Esophagus muscularis mucosa (tissue), 4 donors: Measurements from ENCODE around the gene PYGM. TPM values are rescaled to one million over a fixed set of nuclear protein-coding genes. Genes with fewer than 3 reads are reported as not detected.

Source experiments
- DNase-seq: peaks from one replicate; pipeline ENCODE4 v3.0.0-alpha.2; 2017; ENCODE audit errors: extremely low spot score
- H3K27ac ChIP-seq, 4 donors: fragments of 200-600 bp; sonication (generic); replicated peaks in 1 of 4; 1 replicate in 3 of 4; 2 replicates in 1 of 4; pipeline ENCODE4 v1.5.1; 2016 to 2019; ENCODE audit warnings: mild to moderate bottlenecking in 1 of 4
- H3K27me3 ChIP-seq, 4 donors: fragments of 200-600 bp; sonication (generic); one replicate each; pipeline versions ENCODE4 v1.5.1 to v1.6.0; 2016 to 2019
- H3K36me3 ChIP-seq, 4 donors: fragments of 200-600 bp; sonication (generic); one replicate each; pipeline ENCODE4 v1.5.1; 2016 to 2019
- H3K4me1 ChIP-seq, 4 donors: fragments of 200-600 bp; sonication (generic); one replicate each; pipeline ENCODE4 v1.5.1; 2016 to 2019
- H3K4me3 ChIP-seq, 4 donors: fragments of 200-600 bp; sonication (generic); 1 replicate in 2 of 4; 2 replicates in 2 of 4; pipeline ENCODE4 v1.5.1; 2016 to 2019; ENCODE audit warnings: mild to moderate bottlenecking in 4 of 4, moderate library complexity in 1 of 4
- H3K9me3 ChIP-seq, 4 donors: fragments of 200-600 bp; sonication (generic); 1 replicate in 3 of 4; 2 replicates in 1 of 4; pipeline ENCODE4 v1.5.1; 2016 to 2019
- EP300 ChIP-seq: sonication (generic); formaldehyde crosslinking; IDR thresholded peaks from one replicate; pipeline ENCODE4 v1.6.1; 2017; ENCODE audit warnings: antibody characterized with exemption
- POLR2A ChIP-seq: fragments of 450-650 bp; IDR thresholded peaks from one replicate; pipeline ENCODE4 v1.6.1; 2017; ENCODE audit warnings: antibody characterized with exemption, moderate library complexity, mild to moderate bottlenecking, low read depth
- POLR2AphosphoS5 ChIP-seq, 2 donors: sonication (generic); formaldehyde crosslinking; IDR thresholded peaks; one replicate each; pipeline ENCODE4 v1.6.1; 2017; ENCODE audit warnings: antibody characterized with exemption in 2 of 2
- WGBS: methylation state at CpG from one replicate; pipeline ENCODE4 v1.1.5; 2018; 5-methylcytosine and 5-hydroxymethylcytosine counted together
- intact Hi-C: fragments of 100-400 bp; cut with DNase I; formaldehyde crosslinking; loops from one replicate; pipeline ENCODE4 v1.15.1; 2023
- total RNA-seq, 4 donors: library from RNA; depleted of rRNA; stranded (reverse); fragments of >200 nt; gene quantifications; one replicate each; pipeline versions ENCODE4 v1.1.0 to v1.2.1, GENCODE V29; 2016
- TF ChIP-seq, protein P1 (sequence below), 3 experiments: fragments of 200-600 bp in 2 of 3; fragments of 450-650 bp in 1 of 3; sonication (generic) in 2 of 3; IDR thresholded peaks; one replicate each; pipeline ENCODE4 v1.5.1; 2017 to 2019; ENCODE audit warnings: antibody characterized with exemption in 3 of 3, mild to moderate bottlenecking in 2 of 3, moderate library complexity in 1 of 3

PYGM gene
- total RNA-seq, 4 donors from 2014 or later = 18.4 to 57.2 (median 26.3) TPM

- Histone ChIP-seq H3K36me3 (peaks cover 4 to 47% (median 37%) of the 10 kb centered on the region in 4 donors), H3K4me3 (no peak overlapping the region), H3K4me1 (peaks cover 0 to 12% (median 3%) of the 10 kb centered on the region in 4 donors), H3K27me3 (no peaks in the 10 kb centered on the region), H3K27ac (peak overlapping the region in 2 of 4 donors; percentile 36), H3K9me3 (no peaks in the 10 kb centered on the region)
- TF ChIP-seq POLR2A (no peak), POLR2AphosphoS5 (IDR thresholded peaks at IDR 0.05) (peak in 1 of 2 donors; percentile 30), EP300 (no peak)
- TF ChIP-seq, protein P1, sequence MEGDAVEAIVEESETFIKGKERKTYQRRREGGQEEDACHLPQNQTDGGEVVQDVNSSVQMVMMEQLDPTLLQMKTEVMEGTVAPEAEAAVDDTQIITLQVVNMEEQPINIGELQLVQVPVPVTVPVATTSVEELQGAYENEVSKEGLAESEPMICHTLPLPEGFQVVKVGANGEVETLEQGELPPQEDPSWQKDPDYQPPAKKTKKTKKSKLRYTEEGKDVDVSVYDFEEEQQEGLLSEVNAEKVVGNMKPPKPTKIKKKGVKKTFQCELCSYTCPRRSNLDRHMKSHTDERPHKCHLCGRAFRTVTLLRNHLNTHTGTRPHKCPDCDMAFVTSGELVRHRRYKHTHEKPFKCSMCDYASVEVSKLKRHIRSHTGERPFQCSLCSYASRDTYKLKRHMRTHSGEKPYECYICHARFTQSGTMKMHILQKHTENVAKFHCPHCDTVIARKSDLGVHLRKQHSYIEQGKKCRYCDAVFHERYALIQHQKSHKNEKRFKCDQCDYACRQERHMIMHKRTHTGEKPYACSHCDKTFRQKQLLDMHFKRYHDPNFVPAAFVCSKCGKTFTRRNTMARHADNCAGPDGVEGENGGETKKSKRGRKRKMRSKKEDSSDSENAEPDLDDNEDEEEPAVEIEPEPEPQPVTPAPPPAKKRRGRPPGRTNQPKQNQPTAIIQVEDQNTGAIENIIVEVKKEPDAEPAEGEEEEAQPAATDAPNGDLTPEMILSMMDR (IDR thresholded peaks at IDR 0.05) = peak; percentile 57 to 78 (median 65)
- 61% methylated on average over 9 of the region's 15 CpGs for WGBS
- intact Hi-C loops = loop anchor here (10.0 kb wide), 1 partner anchor 107 kb away; no protein-coding TSS in a partner anchor
- DNase-seq = peak; percentile 91
These were observed 27.9 kb upstream of the PYGM start for GRCh38 chr11:64787526-64788320.

DNA sequence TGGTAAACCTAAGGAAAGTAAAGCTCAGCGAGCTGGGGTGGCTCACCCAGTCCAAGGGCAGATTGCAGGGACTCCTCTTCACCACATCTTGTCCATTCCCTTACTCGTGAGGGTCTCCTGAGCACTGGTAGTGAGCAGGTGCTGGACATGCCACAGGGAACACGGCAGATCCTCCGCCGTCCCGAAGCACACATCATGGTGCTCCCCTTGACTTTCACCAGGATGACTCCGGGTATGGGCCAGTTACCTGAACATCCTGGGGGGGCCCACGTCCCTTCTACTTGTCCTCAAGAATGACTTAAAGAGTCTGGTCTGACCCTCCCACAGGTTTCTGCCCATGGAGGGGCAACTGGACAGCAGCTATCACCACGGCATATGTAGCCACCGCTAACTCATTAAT lies 26.5 kb upstream of the PYGM start:
- Histone ChIP-seq H3K27me3 (no peaks in the 10 kb centered on the region), H3K4me3 (no peak overlapping the region), H3K9me3 (no peaks in the 10 kb centered on the region), H3K27ac (no peak overlapping the region), H3K4me1 (peaks cover 0 to 12% (median 3%) of the 10 kb centered on the region in 4 donors), H3K36me3 (peaks cover 0 to 33% (median 25%) of the 10 kb centered on the region in 4 donors)
- no peak for DNase-seq
- WGBS = 93% methylated on average over 10 of the region's 10 CpGs
- no peak for TF ChIP-seq EP300
- TF ChIP-seq, protein P1 (IDR thresholded peaks at IDR 0.05) = no peak
- no peak for TF ChIP-seq POLR2A
- no peak for TF ChIP-seq POLR2AphosphoS5 (IDR thresholded peaks at IDR 0.05)
- intact Hi-C loops = loop anchor here (10.0 kb wide), 1 partner anchor 108 kb away; no protein-coding TSS in a partner anchor

- Histone ChIP-seq H3K27me3 (no peaks in the 10 kb centered on the region), H3K4me1 (peaks cover 0 to 12% (median 4%) of the 10 kb centered on the region in 4 donors), H3K36me3 (peaks cover 0 to 19% (median 13%) of the 10 kb centered on the region in 4 donors), H3K27ac (no peak overlapping the region), H3K4me3 (no peak overlapping the region), H3K9me3 (no peaks in the 10 kb centered on the region)
- 87% methylated on average over 12 of the region's 12 CpGs for WGBS
- no peak for DNase-seq
- intact Hi-C loops = loop anchor here (10.0 kb wide), 1 partner anchor 110 kb away; no protein-coding TSS in a partner anchor
- TF ChIP-seq POLR2AphosphoS5 (IDR thresholded peaks at IDR 0.05) (no peak), POLR2A (no peak), EP300 (no peak)
- TF ChIP-seq, protein P1 (IDR thresholded peaks at IDR 0.05) = no peak
These were observed 25.2 kb upstream of the PYGM start for GRCh38 chr11:64784813-64785581.

- intact Hi-C loops = loop anchor here (5.0 kb wide), 1 partner anchor 36 kb away; the partner anchor contains the start of gene RASGRP2
- Histone ChIP-seq H3K4me3 (peak within 1 kb of the TSS; percentile 90 to 99 (median 96)), H3K36me3 (peaks cover 27 to 34% (median 31%) of the 10 kb centered on the region in 4 donors), H3K4me1 (peaks cover 42 to 45% (median 44%) of the 10 kb centered on the region in 4 donors), H3K27ac (peak within 1 kb of the TSS; percentile 99 to 100 (median 100)), H3K9me3 (no peaks in the 10 kb centered on the region), H3K27me3 (no peaks in the 10 kb centered on the region)
- under 1% methylated on average over 56 of the region's 80 CpGs for WGBS
- peak; percentile 100 for DNase-seq
- TF ChIP-seq, protein P1 (IDR thresholded peaks at IDR 0.05) = peak in 1 of 3 experiments; percentile 6
- TF ChIP-seq POLR2AphosphoS5 (IDR thresholded peaks at IDR 0.05) (peak; percentile 92 to 99), POLR2A (peak; percentile 65), EP300 (no peak)
These were observed 18.9 kb upstream of the PYGM start, which contains the start of gene SF1 for GRCh38 chr11:64778473-64779298. TSS of gene SF1 (minus strand) at chr11:64778542. CDS start at chr11:64778392, 150 bp downstream.
